Measurements from ENCODE around the gene OR2AK2. TPM values are rescaled to one million over a fixed set of nuclear protein-coding genes. Genes with fewer than 3 reads are reported as not detected.

OR2AK2 gene
- total RNA-seq (2014; rRNA removed; shearing (Covaris generic)) = not detected in 2 replicates

GRCh38 chr1:247964933-247965332 is at the start of gene OR2AK2:
Gene OR2AK2, plus strand, starts transcription at chr1:247965233. Its CDS starts 144 bp downstream, at chr1:247965377.
- no peak for DNase-seq (ENCODE audit: low spot score)

- DNase-seq (ENCODE audit: low spot score) = no peak
Measured at GRCh38 chr1:247919952-247920351, 45.1 kb upstream of the OR2AK2 start, which contains the start of gene OR2T8. Gene OR2T8, plus strand, starts transcription at chr1:247920252. Its CDS starts 766 bp downstream, at chr1:247921018.

GRCh38 chr1:247923941-247924340 is 41.1 kb upstream of the OR2AK2 start:
- DNase-seq (ENCODE audit: low spot score) = no peak

GRCh38 chr1:247924868-247925267 is 40.2 kb upstream of the OR2AK2 start, which contains the start of gene OR2AJ1:
Gene OR2AJ1, plus strand, starts transcription at chr1:247924889. Its CDS starts 8,880 bp downstream, at chr1:247933769.
- DNase-seq (ENCODE audit: low spot score) = no peak

- DNase-seq (ENCODE audit: low spot score) = no peak
Measured at GRCh38 chr1:247933989-247934388, 31.0 kb upstream of the OR2AK2 start.

GRCh38 chr1:247935781-247936180 is 29.3 kb upstream of the OR2AK2 start:
- DNase-seq (ENCODE audit: low spot score) = no peak

GRCh38 chr1:247936415-247936814 is 28.6 kb upstream of the OR2AK2 start:
- DNase-seq (ENCODE audit: low spot score) = no peak

GRCh38 chr1:247936965-247937734 is 27.9 kb upstream of the OR2AK2 start:
- peak; percentile 9 for DNase-seq (ENCODE audit: low spot score)

GRCh38 chr1:247942624-247943023 is 22.4 kb upstream of the OR2AK2 start:
- DNase-seq (ENCODE audit: low spot score) = no peak

- DNase-seq (ENCODE audit: low spot score) = no peak
Measured at GRCh38 chr1:247948558-247948957, 16.5 kb upstream of the OR2AK2 start, which contains the start of gene OR2L8. Gene OR2L8, plus strand, starts transcription at chr1:247948858. Its CDS starts 0 bp downstream, at chr1:247948858.

- DNase-seq (ENCODE audit: low spot score) = no peak
Measured at GRCh38 chr1:247953408-247953807, 11.6 kb upstream of the OR2AK2 start.

GRCh38 chr1:247961791-247962190 is 3.2 kb upstream of the OR2AK2 start:
- no peak for DNase-seq (ENCODE audit: low spot score)

- no peak for DNase-seq (ENCODE audit: low spot score)
Measured at GRCh38 chr1:247962911-247963588, 2.0 kb upstream of the OR2AK2 start.

- no peak for DNase-seq (ENCODE audit: low spot score)
Measured at GRCh38 chr1:247966532-247967204, 1.6 kb downstream of the OR2AK2 start.

GRCh38 chr1:247992986-247993385 is 28.0 kb downstream of the OR2AK2 start:
- no peak for DNase-seq (ENCODE audit: low spot score)

- no peak for DNase-seq (ENCODE audit: low spot score)
Measured at GRCh38 chr1:247998811-247999210, 33.8 kb downstream of the OR2AK2 start.

- no peak for DNase-seq (ENCODE audit: low spot score)
Measured at GRCh38 chr1:248000169-248000568, 35.1 kb downstream of the OR2AK2 start.

- DNase-seq (ENCODE audit: low spot score) = no peak
Measured at GRCh38 chr1:248007778-248008177, 42.7 kb downstream of the OR2AK2 start.

- no peak for DNase-seq (ENCODE audit: low spot score)
Measured at GRCh38 chr1:248009681-248010080, 44.6 kb downstream of the OR2AK2 start.

- DNase-seq (ENCODE audit: low spot score) = no peak
Measured at GRCh38 chr1:248013229-248013710, 48.2 kb downstream of the OR2AK2 start, which contains the start of gene OR2L5. Gene OR2L5, plus strand, starts transcription at chr1:248013660. Its CDS starts 8,288 bp downstream, at chr1:248021948.

- DNase-seq (ENCODE audit: low spot score) = no peak
Measured at GRCh38 chr1:248015803-248016202, 50.8 kb downstream of the OR2AK2 start.
